H1 (cell line): Measurements from ENCODE around the gene RCAN3. TPM values are rescaled to one million over a fixed set of nuclear protein-coding genes. Genes with fewer than 3 reads are reported as not detected.

ENCODE experiments used
- CTCF ChIA-PET: fragments of 300-600 bp; sonication (Branson Sonifier 250); formaldehyde crosslinking; loops from one replicate; lab custom pipeline; 2021; ENCODE audit not compliant: partially characterized antibody; lab: Charles Lee
- POLR2A ChIA-PET: fragments of 300-600 bp; sonication (Branson Sonifier 250); formaldehyde crosslinking; loops from one replicate; lab custom pipeline; 2021; ENCODE audit warnings: inconsistent platforms; ENCODE audit not compliant: partially characterized antibody; lab: Charles Lee
- DNase-seq, 2 experiments: peaks; one replicate each; pipeline versions ENCODE4 v3.0.0 to v3.0.0-alpha.2; 2010 to 2022; ENCODE audit warnings: low spot score in 2 of 2, low read depth in 1 of 2, mixed read lengths in 1 of 2
- FAIRE-seq: peaks from 2 replicates; lab custom pipeline; 2011; peaks lifted over from hg19 to GRCh38; lab: Jason Lieb, UNC
- H2AFZ ChIP-seq: 2 replicates; pipeline ENCODE4 v1.8.1; 2012; ENCODE audit warnings: low read length, inconsistent platforms
- H2AK5ac ChIP-seq: 2 replicates; pipeline ENCODE4 v1.6.1; 2013; ENCODE audit warnings: low read depth, low read length
- H2BK120ac ChIP-seq: replicated peaks from 2 replicates; pipeline ENCODE3; 2013; ENCODE audit warnings: low read depth, low read length, inconsistent platforms
- H2BK12ac ChIP-seq: 2 replicates; pipeline ENCODE4 v1.6.1; 2013; ENCODE audit warnings: low read depth, low read length
- H2BK15ac ChIP-seq: 2 replicates; pipeline ENCODE4 v1.6.1; 2013; ENCODE audit warnings: low read length
- H2BK20ac ChIP-seq: 2 replicates; pipeline ENCODE4 v1.6.1; 2013; ENCODE audit warnings: low read length
- H2BK5ac ChIP-seq: 2 replicates; pipeline ENCODE4 v1.6.1; 2013; ENCODE audit warnings: low read depth, low read length
- H3K14ac ChIP-seq: 2 replicates; pipeline ENCODE4 v1.6.1; 2013; ENCODE audit warnings: inconsistent platforms; ENCODE audit not compliant: insufficient read length
- H3K18ac ChIP-seq: 2 replicates; pipeline ENCODE4 v1.6.1; 2013; ENCODE audit warnings: low read length; ENCODE audit errors: extremely low read depth
- H3K23ac ChIP-seq: 2 replicates; pipeline ENCODE4 v1.6.1; 2013; ENCODE audit warnings: inconsistent platforms; ENCODE audit not compliant: insufficient read length
- H3K23me2 ChIP-seq: 2 replicates; pipeline ENCODE4 v1.6.1; 2013; ENCODE audit warnings: low read depth, low read length
- H3K27ac ChIP-seq: 2 replicates; pipeline ENCODE4 v1.6.1; 2011; ENCODE audit warnings: low read depth, low read length, inconsistent platforms
- H3K27me3 ChIP-seq, 4 experiments: replicated peaks in 1 of 4; 1 replicate in 1 of 4; 2 replicates in 3 of 4; pipeline versions ENCODE4 v1.6.1 to v1.8.1; 2011 to 2013; ENCODE audit warnings: low read length in 3 of 4, mild to moderate bottlenecking in 3 of 4, inconsistent platforms in 2 of 4, mixed read lengths in 2 of 4, moderate library complexity in 1 of 4; ENCODE audit not compliant: control insufficient read depth in 3 of 4, insufficient read depth in 3 of 4; ENCODE audit errors: extremely low read depth in 1 of 4
- H3K36me3 ChIP-seq, 4 experiments: 2 replicates each; pipeline versions ENCODE4 v1.6.1 to v1.8.1; 2011 to 2013; ENCODE audit warnings: mild to moderate bottlenecking in 4 of 4, low read length in 3 of 4, moderate library complexity in 2 of 4, control low read depth in 1 of 4, inconsistent platforms in 1 of 4; ENCODE audit not compliant: insufficient read depth in 4 of 4, control insufficient read depth in 2 of 4
- H3K4ac ChIP-seq: replicated peaks from 2 replicates; pipeline ENCODE3; 2013; ENCODE audit warnings: low read length, low read depth, mixed read lengths, inconsistent platforms; ENCODE audit not compliant: insufficient read length
- H3K4me1 ChIP-seq, 4 experiments: replicated peaks in 1 of 4; 1 replicate in 1 of 4; 2 replicates in 3 of 4; pipeline versions ENCODE4 v1.6.1 to v1.8.1; 2011 to 2013; ENCODE audit warnings: low read length in 3 of 4, inconsistent platforms in 2 of 4, mixed read lengths in 1 of 4; ENCODE audit not compliant: insufficient read depth in 4 of 4, control insufficient read depth in 3 of 4
- H3K4me2 ChIP-seq, 2 experiments: 2 replicates each; pipeline versions ENCODE4 v1.6.1 to v1.8.1; 2011 to 2013; ENCODE audit warnings: low read depth in 2 of 2, low read length in 2 of 2, control low read depth in 1 of 2, inconsistent platforms in 1 of 2, mild to moderate bottlenecking in 1 of 2; ENCODE audit not compliant: insufficient read depth in 1 of 2
- H3K4me3 ChIP-seq, 4 experiments: fragments of 200-600, 300-600 bp in 1 of 4; sonication (generic), shearing (Covaris generic), sonication (Bioruptor Twin) in 1 of 4; 2 replicates each; pipeline versions ENCODE4 v1.5.1 to v1.8.1; 2011 to 2016; ENCODE audit warnings: low read length in 4 of 4, low read depth in 3 of 4, control low read depth in 2 of 4, inconsistent platforms in 2 of 4, mild to moderate bottlenecking in 2 of 4, mixed read lengths in 1 of 4, moderate library complexity in 1 of 4; ENCODE audit not compliant: insufficient read depth in 2 of 4; ENCODE audit errors: extremely low read depth in 1 of 4
- H3K56ac ChIP-seq: replicated peaks from 2 replicates; pipeline ENCODE3; 2013; ENCODE audit warnings: low read depth, mild to moderate bottlenecking, mixed read lengths, low read length, inconsistent platforms; ENCODE audit not compliant: insufficient read length
- H3K79me1 ChIP-seq: 2 replicates; pipeline ENCODE4 v1.6.1; 2013; ENCODE audit warnings: low read depth, low read length, control low read depth
- H3K79me2 ChIP-seq, 2 experiments: 2 replicates each; pipeline versions ENCODE4 v1.6.1 to v1.8.1; 2012 to 2013; ENCODE audit warnings: low read length in 2 of 2, mild to moderate bottlenecking in 2 of 2, inconsistent platforms in 1 of 2; ENCODE audit not compliant: insufficient read depth in 2 of 2, control insufficient read depth in 1 of 2
- H3K9ac ChIP-seq, 4 experiments: replicated peaks in 1 of 4; 1 replicate in 1 of 4; 2 replicates in 3 of 4; pipeline versions ENCODE4 v1.6.1 to v1.8.1; 2011 to 2013; ENCODE audit warnings: low read depth in 3 of 4, low read length in 3 of 4, control low read depth in 2 of 4, mild to moderate bottlenecking in 2 of 4, moderate library complexity in 2 of 4, inconsistent platforms in 1 of 4; ENCODE audit errors: extremely low read depth in 1 of 4
- H3K9me3 ChIP-seq, 2 experiments: 2 replicates each; pipeline versions ENCODE4 v1.6.1 to v1.8.1; 2012 to 2013; ENCODE audit warnings: mild to moderate bottlenecking in 2 of 2, moderate library complexity in 2 of 2, control low read depth in 1 of 2, inconsistent platforms in 1 of 2, low read depth in 1 of 2, low read length in 1 of 2, mixed read lengths in 1 of 2; ENCODE audit not compliant: insufficient read depth in 2 of 2
- H4K20me1 ChIP-seq, 2 experiments: replicated peaks in 1 of 2; 2 replicates each; pipeline versions ENCODE3 to v1.8.1; 2011 to 2013; ENCODE audit warnings: inconsistent platforms in 2 of 2, low read length in 2 of 2, mild to moderate bottlenecking in 1 of 2; ENCODE audit not compliant: insufficient read depth in 2 of 2, control insufficient read depth in 1 of 2
- H4K5ac ChIP-seq: 2 replicates; pipeline ENCODE4 v1.6.1; 2013; ENCODE audit warnings: low read length, low read depth, mixed read lengths, inconsistent platforms; ENCODE audit not compliant: insufficient read length
- H4K8ac ChIP-seq: 2 replicates; pipeline ENCODE4 v1.8.0; 2013; ENCODE audit warnings: mild to moderate bottlenecking, moderate library complexity, low read length, inconsistent platforms; ENCODE audit not compliant: insufficient read depth; ENCODE audit errors: extremely low read depth
- H4K91ac ChIP-seq: replicated peaks from 2 replicates; pipeline ENCODE3; 2013; ENCODE audit warnings: low read length, mixed read lengths, inconsistent platforms; ENCODE audit not compliant: insufficient read length
- CHD2 ChIP-seq: IDR thresholded peaks from 2 replicates; pipeline ENCODE4 v1.6.1; 2012; ENCODE audit warnings: low read length, improper control_type of control experiment
- RAD21 ChIP-seq, 2 experiments: IDR thresholded peaks in 1 of 2; conservative IDR thresholded peaks in 1 of 2; 2 replicates each; pipeline ENCODE4 v1.6.1; 2011; ENCODE audit warnings: low read depth in 2 of 2, low read length in 2 of 2, improper control_type of control experiment in 1 of 2, inconsistent platforms in 1 of 2, mild to moderate bottlenecking in 1 of 2, moderate library complexity in 1 of 2
- WGBS, 2 experiments: shearing (Covaris generic) in 1 of 2; methylation state at CpG; one replicate each; pipeline versions ENCODE4 v1.1.6 to v1.1.7; 2013 to 2015; ENCODE audit warnings: low lambda C conversion rate in 2 of 2, mixed read lengths in 2 of 2, inconsistent platforms in 1 of 2, low coverage in 1 of 2, missing lambda C conversion rate in 1 of 2; ENCODE audit not compliant: insufficient replicate concordance in 2 of 2, insufficient coverage in 1 of 2, insufficient read length in 1 of 2; ENCODE audit errors: extremely low coverage in 1 of 2, missing lambda C conversion rate in 1 of 2; 5-methylcytosine and 5-hydroxymethylcytosine counted together
- polyA plus RNA-seq, 7 experiments: library from polyadenylated mRNA; depleted of rRNA in 3 of 7; stranded (reverse) in 5 of 7; unstranded in 2 of 7; fragments of >200 nt in 5 of 7; fragments of 200-250 nt in 2 of 7; gene quantifications; 1 replicate in 5 of 7; 2 replicates in 1 of 7; 4 replicates in 1 of 7; pipeline versions ENCODE4 v1.2.1 to v1.2.3, GENCODE V29; 2011 to 2013; ENCODE audit warnings: missing spikeins in 2 of 7, mixed read lengths in 2 of 7
- total RNA-seq: library from RNA; stranded (reverse); fragmentation: NEBNext Ultra II Directional; extraction: Animal tissue kit (Norgen Biotek cat#: 25700); gene quantifications from 2 replicates; pipeline ENCODE4 v1.2.1, GENCODE V29; 2021
- TF ChIP-seq, protein P1 (sequence below), 3 experiments: IDR thresholded peaks; 1 replicate in 2 of 3; 2 replicates in 1 of 3; pipeline versions ENCODE4 v1.5.1 to v1.6.1; 2011; ENCODE audit warnings: low read length in 3 of 3, mild to moderate bottlenecking in 3 of 3, inconsistent platforms in 2 of 3, low read depth in 1 of 3, moderate library complexity in 1 of 3; ENCODE audit not compliant: insufficient read depth in 1 of 3; ENCODE audit errors: control extremely low read depth in 1 of 3

RCAN3 gene
- total and polyA plus RNA-seq, 2 of the 8 experiments (the other 6 are each of a cell fraction or from before 2014, with no cell fraction given), result 5.6 to 16.6 TPM

DNA sequence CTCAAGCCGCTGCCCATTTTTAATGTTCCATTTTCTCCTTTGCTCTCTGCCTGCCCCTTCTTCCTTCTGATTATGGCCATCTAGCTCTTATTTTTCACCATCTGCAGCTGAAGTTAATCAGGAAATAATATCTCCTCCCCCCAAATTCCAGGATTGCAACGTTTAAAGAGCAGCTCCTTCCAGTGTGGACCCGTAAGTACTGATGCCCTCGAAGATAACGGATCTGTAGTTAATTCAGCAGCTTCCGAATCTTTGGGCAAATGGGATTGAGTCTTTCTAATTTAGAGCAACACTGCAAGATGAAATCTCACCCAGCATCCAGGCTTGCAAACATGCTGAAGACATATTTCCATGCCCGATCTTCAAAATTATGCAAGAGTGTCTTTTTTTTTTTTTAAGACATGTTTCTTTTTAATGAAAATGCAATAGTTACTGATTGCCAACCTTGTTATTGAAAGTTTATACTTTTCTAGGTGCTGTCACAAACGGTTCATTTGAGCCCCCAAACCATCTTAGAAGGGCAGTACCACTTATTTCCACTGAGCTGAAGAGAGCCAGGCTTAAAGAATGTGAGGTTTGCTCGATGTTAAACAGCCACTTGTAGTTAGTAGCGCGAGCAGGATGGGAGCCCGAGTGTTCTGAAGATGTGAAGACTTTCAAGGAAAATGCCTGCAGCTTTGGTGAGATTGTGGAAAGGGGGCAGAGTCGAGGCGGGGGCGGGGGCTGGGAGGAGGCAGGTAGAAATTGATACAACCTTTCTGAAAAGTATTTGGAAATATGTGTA is 10.9 kb upstream of the RCAN3 start:
- TF ChIP-seq, protein P1, sequence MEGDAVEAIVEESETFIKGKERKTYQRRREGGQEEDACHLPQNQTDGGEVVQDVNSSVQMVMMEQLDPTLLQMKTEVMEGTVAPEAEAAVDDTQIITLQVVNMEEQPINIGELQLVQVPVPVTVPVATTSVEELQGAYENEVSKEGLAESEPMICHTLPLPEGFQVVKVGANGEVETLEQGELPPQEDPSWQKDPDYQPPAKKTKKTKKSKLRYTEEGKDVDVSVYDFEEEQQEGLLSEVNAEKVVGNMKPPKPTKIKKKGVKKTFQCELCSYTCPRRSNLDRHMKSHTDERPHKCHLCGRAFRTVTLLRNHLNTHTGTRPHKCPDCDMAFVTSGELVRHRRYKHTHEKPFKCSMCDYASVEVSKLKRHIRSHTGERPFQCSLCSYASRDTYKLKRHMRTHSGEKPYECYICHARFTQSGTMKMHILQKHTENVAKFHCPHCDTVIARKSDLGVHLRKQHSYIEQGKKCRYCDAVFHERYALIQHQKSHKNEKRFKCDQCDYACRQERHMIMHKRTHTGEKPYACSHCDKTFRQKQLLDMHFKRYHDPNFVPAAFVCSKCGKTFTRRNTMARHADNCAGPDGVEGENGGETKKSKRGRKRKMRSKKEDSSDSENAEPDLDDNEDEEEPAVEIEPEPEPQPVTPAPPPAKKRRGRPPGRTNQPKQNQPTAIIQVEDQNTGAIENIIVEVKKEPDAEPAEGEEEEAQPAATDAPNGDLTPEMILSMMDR (IDR thresholded peaks at IDR 0.05; ENCODE audit: control extremely low read depth in 1 of 3, insufficient read depth in 1 of 3, low read depth in 1 of 3, low read length in 3 of 3), result peak in 1 of 3 experiments; percentile 28; a peak in 1 of 4 replicates
- TF ChIP-seq CHD2 (no peak), RAD21 (IDR thresholded peaks at IDR 0.05 in 1 of 2, conservative IDR thresholded peaks at IDR 0.05 in 1 of 2; ENCODE audit: low read depth in 2 of 2, low read length in 2 of 2) (peak in 1 of 2 experiments; percentile 15; a peak in 1 of 4 replicates)
- Histone ChIP-seq H4K5ac (no peak overlapping the region), H3K4ac (no peak overlapping the region), H3K23ac (no peak overlapping the region), H3K27me3 (no peaks in the 10 kb centered on the region), H3K23me2 (no peaks in the 10 kb centered on the region), H4K20me1 (no peaks in the 10 kb centered on the region), H3K4me2 (no peak overlapping the region), H3K56ac (no peak overlapping the region), H3K79me1 (no peaks in the 10 kb centered on the region), H3K27ac (no peak overlapping the region), H2BK120ac (no peak overlapping the region), H2BK20ac (no peak overlapping the region), H3K36me3 (peaks cover 0 to 8% (median 0%) of the 10 kb centered on the region in 4 experiments; a peak in 2 of 8 replicates), H3K9me3 (peaks cover 16 to 18% of the 10 kb centered on the region in 2 experiments; a peak in 3 of 4 replicates), H3K14ac (no peak overlapping the region), H2BK15ac (no peak overlapping the region), H4K8ac (no peak overlapping the region), H2BK5ac (no peak overlapping the region), H2BK12ac (no peak overlapping the region), H3K9ac (no peak overlapping the region), H3K18ac (no peak overlapping the region), H3K4me1 (no peaks in the 10 kb centered on the region; a peak in 1 of 7 replicates), H3K79me2 (no peaks in the 10 kb centered on the region), H2AFZ (no peak overlapping the region), H4K91ac (no peak overlapping the region), H2AK5ac (no peak overlapping the region), H3K4me3 (no peak overlapping the region)
- FAIRE-seq, result peak; percentile 39
- POLR2A ChIA-PET, result interaction anchor here (1.2 kb wide), 1 partner anchor 16 kb away, joined by 3 read pairs; no protein-coding TSS in a partner anchor
- CTCF ChIA-PET, result interaction anchor here (0.6 to 3.2 kb wide), 21 partner anchors 10 to 973 kb away, joined by 3 to 15 read pairs (median 4); partner anchors contain the start of genes NIPAL3 and RCAN3
- DNase-seq, result no peak
- WGBS, 2 experiments, result 83% methylated on average over 15 of the region's 15 CpGs; no CpG with 5 or more reads in 1 of the 2 experiments
